HEK293 (cell line): Measurements from ENCODE around the gene ZNF302.

Source experiments
- CTCF ChIA-PET: fragments of 350-600 bp; formaldehyde crosslinking; extraction: SDS; loops from one replicate; lab custom pipeline; 2021; ENCODE audit warnings: antibody characterized with exemption; lab: Yijun Ruan, JAX
- POLR2A ChIA-PET: fragments of 300-600 bp; formaldehyde crosslinking; extraction: SDS; loops from one replicate; lab custom pipeline; 2020; ENCODE audit warnings: antibody characterized with exemption, inconsistent platforms; lab: Yijun Ruan, JAX
- H3K27ac ChIP-seq: fragments of 200-500 bp; sonication (Bioruptor generic); 2 replicates; pipeline ENCODE4 v1.5.1; 2014; ENCODE audit warnings: low read depth, low read length, control low read depth, inconsistent platforms; ENCODE audit errors: extremely low read depth
- H3K36me3 ChIP-seq, 2 experiments: fragments of 200-500 bp in 1 of 2; sonication (Bioruptor generic) in 1 of 2; 1 replicate in 1 of 2; 2 replicates in 1 of 2; pipeline ENCODE4 v1.5.1; 2014 to 2017; ENCODE audit warnings: inconsistent platforms in 2 of 2, low read length in 2 of 2; ENCODE audit not compliant: control insufficient read depth in 2 of 2, insufficient read depth in 1 of 2
- H3K4me1 ChIP-seq: fragments of 200-500 bp; sonication (Bioruptor generic); 2 replicates; pipeline ENCODE4 v1.5.1; 2014; ENCODE audit warnings: mild to moderate bottlenecking, low read length, inconsistent platforms; ENCODE audit not compliant: control insufficient read depth, insufficient read depth
- H3K4me3 ChIP-seq: 2 replicates; pipeline ENCODE4 v1.5.1; 2011; ENCODE audit warnings: low read depth, mild to moderate bottlenecking, control low read depth, low read length, moderate library complexity
- H3K9me3 ChIP-seq: fragments of 200-500 bp; sonication (Bioruptor generic); 2 replicates; pipeline ENCODE4 v1.5.1; 2014; ENCODE audit warnings: low read depth, low read length, inconsistent platforms; ENCODE audit not compliant: control insufficient read depth, insufficient read depth
- BCL11A ChIP-seq: fragments of 450-650 bp; formaldehyde crosslinking; IDR thresholded peaks from 2 replicates; pipeline ENCODE4 v1.5.1; 2016; ENCODE audit warnings: low read depth, missing biosample characterization, missing genetic modification characterization
- KLF7 ChIP-seq: fragments of 450-650 bp; formaldehyde crosslinking; IDR thresholded peaks from 2 replicates; pipeline ENCODE4 v1.5.1; 2016; ENCODE audit warnings: missing biosample characterization, missing genetic modification characterization, borderline replicate concordance
- KLF9 ChIP-seq: fragments of 450-650 bp; formaldehyde crosslinking; IDR thresholded peaks from 2 replicates; pipeline ENCODE4 v1.5.1; 2016; ENCODE audit warnings: missing biosample characterization, missing genetic modification characterization, low read depth
- PRDM10 ChIP-seq: fragments of 450-650 bp; formaldehyde crosslinking; IDR thresholded peaks from 2 replicates; pipeline ENCODE4 v1.5.1; 2016; ENCODE audit warnings: missing biosample characterization, missing genetic modification characterization
- SCRT1 ChIP-seq: fragments of 450-650 bp; formaldehyde crosslinking; IDR thresholded peaks from 2 replicates; pipeline ENCODE4 v1.5.1; 2016; ENCODE audit warnings: missing biosample characterization, missing genetic modification characterization, borderline replicate concordance
- SP7 ChIP-seq: fragments of 450-650 bp; formaldehyde crosslinking; IDR thresholded peaks from 2 replicates; pipeline ENCODE4 v1.5.1; 2016; ENCODE audit warnings: missing biosample characterization, missing genetic modification characterization
- ZNF121 ChIP-seq: fragments of 450-650 bp; formaldehyde crosslinking; IDR thresholded peaks from 2 replicates; pipeline ENCODE4 v1.5.1; 2016; ENCODE audit warnings: missing biosample characterization, missing genetic modification characterization
- ZNF18 ChIP-seq: fragments of 450-650 bp; formaldehyde crosslinking; IDR thresholded peaks from 2 replicates; pipeline ENCODE4 v1.5.1; 2016; ENCODE audit warnings: missing biosample characterization, missing genetic modification characterization
- ZNF2 ChIP-seq: fragments of 450-650 bp; formaldehyde crosslinking; IDR thresholded peaks from 2 replicates; pipeline ENCODE4 v1.5.1; 2016; ENCODE audit warnings: missing biosample characterization, missing genetic modification characterization
- ZNF280C ChIP-seq: fragments of 450-650 bp; formaldehyde crosslinking; IDR thresholded peaks from 2 replicates; pipeline ENCODE4 v1.5.1; 2016; ENCODE audit warnings: missing biosample characterization, missing genetic modification characterization
- ZNF324 ChIP-seq: fragments of 450-650 bp; formaldehyde crosslinking; IDR thresholded peaks from 2 replicates; pipeline ENCODE4 v1.5.1; 2016; ENCODE audit warnings: missing biosample characterization, missing genetic modification characterization
- ZNF426 ChIP-seq: fragments of 450-650 bp; formaldehyde crosslinking; IDR thresholded peaks from 2 replicates; pipeline ENCODE4 v1.5.1; 2017; ENCODE audit warnings: missing biosample characterization, missing genetic modification characterization, mild to moderate bottlenecking, inconsistent platforms, moderate library complexity
- ZNF518A ChIP-seq: fragments of 450-650 bp; formaldehyde crosslinking; conservative IDR thresholded peaks from 2 replicates; pipeline ENCODE4 v1.5.1; 2016; ENCODE audit warnings: low read depth, missing biosample characterization, missing genetic modification characterization
- ZNF548 ChIP-seq: fragments of 450-650 bp; formaldehyde crosslinking; IDR thresholded peaks from 2 replicates; pipeline ENCODE4 v1.5.1; 2016; ENCODE audit warnings: missing biosample characterization, missing genetic modification characterization
- ZNF610 ChIP-seq: fragments of 450-650 bp; formaldehyde crosslinking; IDR thresholded peaks from 2 replicates; pipeline ENCODE4 v1.5.1; 2016; ENCODE audit warnings: missing biosample characterization, missing genetic modification characterization, borderline replicate concordance
- ZNF654 ChIP-seq: fragments of 450-650 bp; formaldehyde crosslinking; IDR thresholded peaks from 2 replicates; pipeline ENCODE4 v1.5.1; 2016; ENCODE audit warnings: low read depth, missing biosample characterization, missing genetic modification characterization
- ZNF677 ChIP-seq: fragments of 450-650 bp; IDR thresholded peaks from 2 replicates; pipeline ENCODE4 v1.5.0; 2018; ENCODE audit warnings: missing biosample characterization, mild to moderate bottlenecking, missing genetic modification characterization, moderate library complexity

Gene ZNF302

GRCh38 chr19:34655651-34656050 is 21.8 kb upstream of the ZNF302 start:
- Histone ChIP-seq H3K27ac (no peak overlapping the region), H3K4me3 (no peak overlapping the region), H3K9me3 (peaks cover 16% of the 10 kb centered on the region), H3K4me1 (peaks cover 7% of the 10 kb centered on the region; the same call in 1 of the 2 replicates), H3K36me3 (0 out of 3 replicates have a peak, but pooled peaks cover 0 to 5% of the 10 kb centered on the region in 2 experiments)
- TF ChIP-seq SCRT1 (no peak), ZNF677 (tag by site-specific recombination) (peak; percentile 91), ZNF280C (tag by site-specific recombination) (no peak), SP7 (tag by site-specific recombination) (no peak)
- POLR2A ChIA-PET: interaction anchor here (0.7 kb wide), 1 partner anchor 1974 kb away, joined by 3 read pairs; no protein-coding TSS in a partner anchor
- CTCF ChIA-PET: interaction anchor here (0.9 to 6.6 kb wide), 2 partner anchors 16 to 101 kb away, joined by 3 to 108 read pairs; no protein-coding TSS in a partner anchor

GRCh38 chr19:34661357-34661756 is 16.1 kb upstream of the ZNF302 start:
- peaks cover 0 to 3% of the 10 kb centered on the region in 2 experiments; a peak in 1 of 3 replicates for H3K36me3 ChIP-seq
- no peaks in the 10 kb centered on the region; the same call in 1 of the 2 replicates for H3K4me1 ChIP-seq
- TF ChIP-seq ZNF548 (tag by site-specific recombination): no peak
- TF ChIP-seq ZNF610 (tag by site-specific recombination): no peak
- TF ChIP-seq ZNF324 (tag by site-specific recombination): no peak
- ChIA-PET CTCF (interaction anchor here (0.5 to 3.8 kb wide), 11 partner anchors 8 to 1231 kb away, joined by 3 to 64 read pairs (median 4); partner anchors contain the start of genes SCGB2B2 and ZNF302), POLR2A (interaction anchor here (0.7 to 1.6 kb wide), 2 partner anchors 16 to 757 kb away, joined by 3 to 7 read pairs; partner anchors contain the start of genes SCGB2B2 and ZNF302)
- no peak overlapping the region for H3K4me3 ChIP-seq
- no peaks in the 10 kb centered on the region for H3K9me3 ChIP-seq
- no peak overlapping the region for H3K27ac ChIP-seq

GRCh38 chr19:34662919-34663318 is 14.6 kb upstream of the ZNF302 start:
- H3K27ac ChIP-seq: no peak overlapping the region
- H3K4me1 ChIP-seq: no peaks in the 10 kb centered on the region; the same call in 1 of the 2 replicates
- no peak overlapping the region for H3K4me3 ChIP-seq
- ChIA-PET CTCF (interaction anchor here (0.6 to 3.8 kb wide), 17 partner anchors 9 to 1464 kb away, joined by 3 to 64 read pairs (median 5); no protein-coding TSS in a partner anchor), POLR2A (no interaction called here)
- no peaks in the 10 kb centered on the region for H3K9me3 ChIP-seq
- no peaks in the 10 kb centered on the region; a peak in 1 of 3 replicates for H3K36me3 ChIP-seq
- TF ChIP-seq ZNF18 (tag by site-specific recombination) (0 out of 2 replicates have a peak, but pooled peaks have one; percentile 11), ZNF121 (tag by site-specific recombination) (no peak), ZNF654 (tag by site-specific recombination) (peak; percentile 29; the same call in 1 of the 2 replicates), KLF9 (tag by site-specific recombination) (0 out of 2 replicates have a peak, but pooled peaks have one; percentile 26), ZNF518A (tag by site-specific recombination) (no peak), KLF7 (peak; percentile 65; the same call in 1 of the 2 replicates), ZNF426 (no peak), PRDM10 (peak; percentile 32; the same call in 1 of the 2 replicates), BCL11A (tag by site-specific recombination) (no peak), ZNF2 (tag by site-specific recombination) (no peak)
